H9 (cell line): ENCODE data around the gene MAML3. TPM values are rescaled to one million over a fixed set of nuclear protein-coding genes. Genes with fewer than 3 reads are reported as not detected.
A peak's percentile ranks its signal among the peaks of the same experiment; 100 is the strongest.

Experiments
- DNase-seq: peaks from one replicate; pipeline ENCODE4 v3.0.0-alpha.2; 2017
- H2AFZ ChIP-seq: one replicate; pipeline ENCODE4 v1.6.1; 2013; ENCODE audit warnings: mild to moderate bottlenecking, low read length, control low read depth, moderate library complexity
- H2AK5ac ChIP-seq: 2 replicates; pipeline ENCODE4 v1.6.1; 2013; ENCODE audit warnings: low read length, control low read depth, mixed read lengths; ENCODE audit not compliant: insufficient read length
- H2BK120ac ChIP-seq: one replicate; pipeline ENCODE4 v1.6.1; 2013; ENCODE audit warnings: low read depth, mild to moderate bottlenecking, low read length, control low read depth, inconsistent platforms; ENCODE audit not compliant: poor library complexity, severe bottlenecking
- H2BK12ac ChIP-seq: 2 replicates; pipeline ENCODE4 v1.6.1; 2013; ENCODE audit warnings: low read length, control low read depth, mixed read lengths, low read depth; ENCODE audit not compliant: insufficient read length
- H2BK15ac ChIP-seq: 2 replicates; pipeline ENCODE4 v1.6.1; 2013; ENCODE audit warnings: low read depth, low read length, control low read depth
- H2BK20ac ChIP-seq: one replicate; pipeline ENCODE4 v1.6.1; 2013; ENCODE audit warnings: low read depth, mild to moderate bottlenecking, low read length, control low read depth, inconsistent platforms; ENCODE audit not compliant: poor library complexity, severe bottlenecking
- H2BK5ac ChIP-seq: 2 replicates; pipeline ENCODE4 v1.6.1; 2013; ENCODE audit warnings: low read length, control low read depth, mixed read lengths; ENCODE audit not compliant: insufficient read length
- H3K14ac ChIP-seq: 2 replicates; pipeline ENCODE4 v1.6.1; 2013; ENCODE audit warnings: low read length, control low read depth; ENCODE audit not compliant: insufficient read depth
- H3K18ac ChIP-seq: 2 replicates; pipeline ENCODE4 v1.6.1; 2013; ENCODE audit warnings: low read depth, mild to moderate bottlenecking, mixed read lengths, low read length, control low read depth; ENCODE audit not compliant: insufficient read length
- H3K23ac ChIP-seq: 2 replicates; pipeline ENCODE4 v1.6.1; 2013; ENCODE audit warnings: low read length, control low read depth, mixed read lengths, low read depth; ENCODE audit not compliant: insufficient read length
- H3K23me2 ChIP-seq: 2 replicates; pipeline ENCODE4 v1.6.1; 2013; ENCODE audit warnings: low read depth, mild to moderate bottlenecking, mixed read lengths, low read length, control low read depth; ENCODE audit not compliant: insufficient read length, poor library complexity, severe bottlenecking
- H3K27ac ChIP-seq: 2 replicates; pipeline ENCODE4 v1.5.1; 2013; ENCODE audit warnings: low read length, control low read depth, mixed read lengths, low read depth; ENCODE audit not compliant: insufficient read length
- H3K27me3 ChIP-seq: 2 replicates; pipeline ENCODE4 v1.6.1; 2013; ENCODE audit warnings: low read length, control low read depth, inconsistent platforms; ENCODE audit not compliant: insufficient read depth
- H3K4ac ChIP-seq: 2 replicates; pipeline ENCODE4 v1.6.1; 2013; ENCODE audit warnings: low read depth, mild to moderate bottlenecking, control low read depth, inconsistent platforms, low read length, moderate library complexity
- H3K4me1 ChIP-seq: 2 replicates; pipeline ENCODE4 v1.6.1; 2013; ENCODE audit warnings: low read length, control low read depth, inconsistent platforms; ENCODE audit not compliant: insufficient read depth
- H3K4me2 ChIP-seq: 2 replicates; pipeline ENCODE4 v1.6.1; 2013; ENCODE audit warnings: low read length, control low read depth, mixed read lengths; ENCODE audit not compliant: insufficient read length, insufficient read depth
- H3K56ac ChIP-seq: 2 replicates; pipeline ENCODE4 v1.6.1; 2013; ENCODE audit warnings: low read depth, mild to moderate bottlenecking, mixed read lengths, low read length, control low read depth; ENCODE audit not compliant: insufficient read length
- H3K79me1 ChIP-seq: 2 replicates; pipeline ENCODE4 v1.6.1; 2013; ENCODE audit warnings: low read depth, mild to moderate bottlenecking, moderate library complexity, low read length, control low read depth, inconsistent platforms; ENCODE audit not compliant: insufficient read depth, poor library complexity, severe bottlenecking
- H3K79me2 ChIP-seq: 2 replicates; pipeline ENCODE4 v1.6.1; 2013; ENCODE audit warnings: low read length, control low read depth, inconsistent platforms; ENCODE audit not compliant: insufficient read depth
- H3K9ac ChIP-seq: 2 replicates; pipeline ENCODE4 v1.6.1; 2013; ENCODE audit warnings: low read length, control low read depth, mixed read lengths; ENCODE audit not compliant: insufficient read length; ENCODE audit errors: extremely low read depth
- H3K9me3 ChIP-seq: one replicate; pipeline ENCODE4 v1.6.1; 2013; ENCODE audit warnings: low read depth, low read length, inconsistent platforms; ENCODE audit not compliant: control insufficient read depth
- H3T11ph ChIP-seq: one replicate; pipeline ENCODE4 v1.6.1; 2013; ENCODE audit warnings: mild to moderate bottlenecking, low read length, control low read depth, inconsistent platforms
- H4K20me1 ChIP-seq: one replicate; pipeline ENCODE4 v1.6.1; 2013; ENCODE audit not compliant: control insufficient read depth, insufficient read length, insufficient read depth
- H4K5ac ChIP-seq: 2 replicates; pipeline ENCODE4 v1.6.1; 2013; ENCODE audit warnings: low read depth, mild to moderate bottlenecking, mixed read lengths, low read length, control low read depth; ENCODE audit not compliant: insufficient read length
- H4K8ac ChIP-seq: replicated peaks from 2 replicates; pipeline ENCODE4 v1.6.1; 2013; ENCODE audit warnings: low read length, control low read depth, mixed read lengths, low read depth; ENCODE audit not compliant: insufficient read length
- H4K91ac ChIP-seq: 2 replicates; pipeline ENCODE4 v1.6.1; 2013; ENCODE audit warnings: low read depth, mild to moderate bottlenecking, moderate library complexity, mixed read lengths, low read length, control low read depth; ENCODE audit not compliant: insufficient read length
- H3K27ac Mint-ChIP-seq, 3 experiments: 2 replicates in 2 of 3; 3 replicates in 1 of 3; pipeline ENCODE4 v1.8.0; 2020 to 2021; ENCODE audit warnings: mixed read lengths in 3 of 3, mild to moderate bottlenecking in 1 of 3, moderate library complexity in 1 of 3
- H3K27me3 Mint-ChIP-seq: 2 replicates; pipeline ENCODE4 v1.8.0; 2021; ENCODE audit warnings: low read depth, mild to moderate bottlenecking, moderate library complexity, mixed read lengths
- H3K36me3 Mint-ChIP-seq, 3 experiments: 2 replicates in 2 of 3; 3 replicates in 1 of 3; pipeline ENCODE4 v1.8.0; 2020 to 2021; ENCODE audit warnings: low read depth in 3 of 3, mixed read lengths in 3 of 3; ENCODE audit not compliant: insufficient read depth in 1 of 3
- H3K4me1 Mint-ChIP-seq, 2 experiments: 2 replicates each; pipeline ENCODE4 v1.8.0; 2020; ENCODE audit warnings: mixed read lengths in 2 of 2
- H3K4me3 Mint-ChIP-seq, 2 experiments: 2 replicates in 1 of 2; 3 replicates in 1 of 2; pipeline ENCODE4 v1.8.0; 2020 to 2021; ENCODE audit warnings: mild to moderate bottlenecking in 2 of 2, mixed read lengths in 2 of 2, moderate library complexity in 1 of 2
- H3K9me3 Mint-ChIP-seq, 2 experiments: 2 replicates in 1 of 2; 3 replicates in 1 of 2; pipeline ENCODE4 v1.8.0; 2020; ENCODE audit warnings: mild to moderate bottlenecking in 2 of 2, mixed read lengths in 2 of 2, moderate library complexity in 1 of 2
- WGBS: extraction: QIAGEN DNeasy Blood & Tissue Kit; methylation state at CpG from one replicate; pipeline ENCODE4 v1.1.7; 2013; ENCODE audit warnings: missing lambda C conversion rate, low lambda C conversion rate, mixed read lengths; ENCODE audit not compliant: insufficient read length; ENCODE audit errors: extremely low coverage; 5-methylcytosine and 5-hydroxymethylcytosine counted together
- total RNA-seq: library from RNA; stranded (reverse); gene quantifications from 2 replicates; pipeline ENCODE4 v1.2.1, GENCODE V29; 2021
- TF ChIP-seq, protein P1 (sequence below): fragments of 200-600 bp; sonication (generic); conservative IDR thresholded peaks from 3 replicates; pipeline ENCODE4 v1.8.0; 2021; ENCODE audit warnings: antibody characterized with exemption, mild to moderate bottlenecking

The MAML3 gene
- total RNA-seq, 1 experiment from 2014 or later, result 3.9 TPM

DNA sequence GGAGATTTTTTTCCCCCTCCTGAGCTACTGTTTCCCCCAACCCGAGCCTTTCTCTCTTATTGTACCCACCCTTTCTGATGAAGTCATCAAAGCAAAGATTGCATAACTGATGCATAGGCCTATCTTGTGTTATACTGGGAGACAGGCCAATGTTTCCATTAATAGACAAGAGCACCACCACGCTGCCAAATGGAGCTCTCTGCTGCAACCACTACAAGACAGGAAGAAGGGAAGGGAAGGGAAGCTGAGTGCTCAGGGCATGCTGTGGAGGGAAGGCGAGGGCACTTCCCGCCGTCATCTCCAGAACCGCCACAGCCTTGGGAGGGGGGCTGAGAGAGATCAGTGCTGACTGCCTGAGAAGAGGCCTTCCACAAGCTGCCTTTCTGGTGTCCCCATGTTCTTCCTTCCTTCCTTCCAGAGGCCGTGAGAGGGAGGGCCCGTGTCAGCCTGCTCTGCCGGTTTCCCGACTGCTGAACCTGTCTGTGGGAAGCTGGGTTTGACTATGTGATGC, 413.4 kb downstream of the MAML3 start:
- Histone ChIP-seq H3T11ph (no peak overlapping the region), H3K23ac (no peak overlapping the region), H3K79me2 (no peaks in the 10 kb centered on the region), H3K14ac (no peak overlapping the region), H2BK15ac (no peak overlapping the region), H2BK20ac (no peak overlapping the region), H2AFZ (no peak overlapping the region), H3K18ac (no peak overlapping the region), H3K9me3 (no peaks in the 10 kb centered on the region), H3K79me1 (no peaks in the 10 kb centered on the region), H4K5ac (no peak overlapping the region), H3K27me3 (no peaks in the 10 kb centered on the region; the same call in 1 of the 2 replicates), H2BK5ac (no peak overlapping the region), H4K20me1 (no peaks in the 10 kb centered on the region), H2BK120ac (no peak overlapping the region), H4K8ac (no peak overlapping the region), H2BK12ac (no peak overlapping the region), H2AK5ac (no peak overlapping the region), H3K27ac (no peak overlapping the region), H3K4me2 (no peak overlapping the region), H3K4ac (no peak overlapping the region), H3K9ac (no peak overlapping the region), H3K23me2 (no peaks in the 10 kb centered on the region), H4K91ac (no peak overlapping the region), H3K56ac (no peak overlapping the region), H3K4me1 (peaks cover 6% of the 10 kb centered on the region; the same call in 1 of the 2 replicates)
- Mint-ChIP-seq H3K27ac (peak overlapping the region in 1 of 3 experiments; percentile 67; a peak in 1 of 7 replicates), H3K9me3 (no peaks in the 10 kb centered on the region; a peak in 1 of 5 replicates), H3K4me3 (no peak overlapping the region), H3K27me3 (peaks cover 28% of the 10 kb centered on the region), H3K4me1 (peaks cover 23 to 26% of the 10 kb centered on the region in 2 experiments), H3K36me3 (no peaks in the 10 kb centered on the region; a peak in 1 of 7 replicates)
- DNase-seq, result no peak
- WGBS, result no CpG with 5 or more reads among the region's 10 CpGs
- TF ChIP-seq, protein P1, sequence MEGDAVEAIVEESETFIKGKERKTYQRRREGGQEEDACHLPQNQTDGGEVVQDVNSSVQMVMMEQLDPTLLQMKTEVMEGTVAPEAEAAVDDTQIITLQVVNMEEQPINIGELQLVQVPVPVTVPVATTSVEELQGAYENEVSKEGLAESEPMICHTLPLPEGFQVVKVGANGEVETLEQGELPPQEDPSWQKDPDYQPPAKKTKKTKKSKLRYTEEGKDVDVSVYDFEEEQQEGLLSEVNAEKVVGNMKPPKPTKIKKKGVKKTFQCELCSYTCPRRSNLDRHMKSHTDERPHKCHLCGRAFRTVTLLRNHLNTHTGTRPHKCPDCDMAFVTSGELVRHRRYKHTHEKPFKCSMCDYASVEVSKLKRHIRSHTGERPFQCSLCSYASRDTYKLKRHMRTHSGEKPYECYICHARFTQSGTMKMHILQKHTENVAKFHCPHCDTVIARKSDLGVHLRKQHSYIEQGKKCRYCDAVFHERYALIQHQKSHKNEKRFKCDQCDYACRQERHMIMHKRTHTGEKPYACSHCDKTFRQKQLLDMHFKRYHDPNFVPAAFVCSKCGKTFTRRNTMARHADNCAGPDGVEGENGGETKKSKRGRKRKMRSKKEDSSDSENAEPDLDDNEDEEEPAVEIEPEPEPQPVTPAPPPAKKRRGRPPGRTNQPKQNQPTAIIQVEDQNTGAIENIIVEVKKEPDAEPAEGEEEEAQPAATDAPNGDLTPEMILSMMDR, result no peak
